ENCODE data around the gene ELMO3. TPM values are rescaled to one million over a fixed set of nuclear protein-coding genes. Genes with fewer than 3 reads are reported as not detected.

ELMO3 gene
- total and polyA plus RNA-seq, 2 of the 13 experiments (the other 11 are each of a cell fraction or from before 2014, with no cell fraction given) = 2.6 to 4.0 TPM

DNA sequence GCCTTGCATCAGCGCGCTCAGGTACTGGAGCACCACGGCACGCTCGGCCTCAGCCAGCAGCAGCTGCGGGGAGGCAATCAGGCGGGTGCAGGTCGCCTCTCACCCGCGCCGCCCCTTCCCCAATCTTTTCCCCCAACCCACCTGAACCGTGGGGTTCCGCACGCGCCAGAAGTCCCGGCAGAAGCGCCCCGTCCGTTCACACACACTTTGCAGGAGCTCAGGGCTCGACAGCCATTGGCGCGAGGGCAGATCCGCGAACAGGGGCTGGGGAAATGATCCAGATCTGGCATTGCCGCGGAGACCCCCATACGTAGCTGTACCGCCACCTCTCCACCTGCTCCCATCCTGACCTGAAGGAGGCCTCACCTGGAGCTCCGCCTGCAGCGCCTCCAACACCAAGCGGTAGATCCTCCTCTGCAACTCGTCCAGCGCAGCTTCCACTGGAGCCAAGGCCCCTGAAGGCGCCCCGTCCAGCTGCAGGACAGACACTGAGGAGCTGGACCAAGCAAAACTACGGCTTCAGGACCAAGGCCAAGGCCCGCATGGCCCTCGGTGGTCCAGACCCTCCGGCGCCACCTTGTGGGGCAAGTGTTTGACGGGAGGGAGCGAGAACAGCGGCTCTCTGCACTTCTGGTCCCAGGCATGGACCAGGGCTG is 13.8 kb upstream of the ELMO3 start (continued):
- TF ChIP-seq, protein P1, sequence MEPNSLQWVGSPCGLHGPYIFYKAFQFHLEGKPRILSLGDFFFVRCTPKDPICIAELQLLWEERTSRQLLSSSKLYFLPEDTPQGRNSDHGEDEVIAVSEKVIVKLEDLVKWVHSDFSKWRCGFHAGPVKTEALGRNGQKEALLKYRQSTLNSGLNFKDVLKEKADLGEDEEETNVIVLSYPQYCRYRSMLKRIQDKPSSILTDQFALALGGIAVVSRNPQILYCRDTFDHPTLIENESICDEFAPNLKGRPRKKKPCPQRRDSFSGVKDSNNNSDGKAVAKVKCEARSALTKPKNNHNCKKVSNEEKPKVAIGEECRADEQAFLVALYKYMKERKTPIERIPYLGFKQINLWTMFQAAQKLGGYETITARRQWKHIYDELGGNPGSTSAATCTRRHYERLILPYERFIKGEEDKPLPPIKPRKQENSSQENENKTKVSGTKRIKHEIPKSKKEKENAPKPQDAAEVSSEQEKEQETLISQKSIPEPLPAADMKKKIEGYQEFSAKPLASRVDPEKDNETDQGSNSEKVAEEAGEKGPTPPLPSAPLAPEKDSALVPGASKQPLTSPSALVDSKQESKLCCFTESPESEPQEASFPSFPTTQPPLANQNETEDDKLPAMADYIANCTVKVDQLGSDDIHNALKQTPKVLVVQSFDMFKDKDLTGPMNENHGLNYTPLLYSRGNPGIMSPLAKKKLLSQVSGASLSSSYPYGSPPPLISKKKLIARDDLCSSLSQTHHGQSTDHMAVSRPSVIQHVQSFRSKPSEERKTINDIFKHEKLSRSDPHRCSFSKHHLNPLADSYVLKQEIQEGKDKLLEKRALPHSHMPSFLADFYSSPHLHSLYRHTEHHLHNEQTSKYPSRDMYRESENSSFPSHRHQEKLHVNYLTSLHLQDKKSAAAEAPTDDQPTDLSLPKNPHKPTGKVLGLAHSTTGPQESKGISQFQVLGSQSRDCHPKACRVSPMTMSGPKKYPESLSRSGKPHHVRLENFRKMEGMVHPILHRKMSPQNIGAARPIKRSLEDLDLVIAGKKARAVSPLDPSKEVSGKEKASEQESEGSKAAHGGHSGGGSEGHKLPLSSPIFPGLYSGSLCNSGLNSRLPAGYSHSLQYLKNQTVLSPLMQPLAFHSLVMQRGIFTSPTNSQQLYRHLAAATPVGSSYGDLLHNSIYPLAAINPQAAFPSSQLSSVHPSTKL (CRISPR knock-in tag; IDR thresholded peaks at IDR 0.05) = peak; percentile 74
- TF ChIP-seq BRD4 (CRISPR knock-in tag; IDR thresholded peaks at IDR 0.05) (no peak), ZNF10 (CRISPR knock-in tag; IDR thresholded peaks at IDR 0.05; ENCODE audit: borderline replicate concordance, low read depth) (no peak), ZNF44 (CRISPR knock-in tag; IDR thresholded peaks at IDR 0.05) (peak; percentile 74; the same call in 1 of the 2 replicates), MLLT10 (CRISPR knock-in tag; IDR thresholded peaks at IDR 0.05) (no peak), SMAD1 (CRISPR knock-in tag; IDR thresholded peaks at IDR 0.05; ENCODE audit: borderline replicate concordance, low read depth) (peak; percentile 97; the same call in 1 of the 2 replicates), ZNF747 (CRISPR knock-in tag; IDR thresholded peaks at IDR 0.05; ENCODE audit: borderline replicate concordance) (peak; percentile 82; the same call in 1 of the 2 replicates), ZBTB1 (CRISPR knock-in tag; IDR thresholded peaks at IDR 0.05; ENCODE audit: borderline replicate concordance) (0 out of 2 replicates have a peak, but pooled peaks have one; percentile 84), IKZF1 (IDR thresholded peaks at IDR 0.05) (no peak), ISX (CRISPR knock-in tag; conservative IDR thresholded peaks at IDR 0.05) (peak; percentile 81; the same call in 1 of the 2 replicates), ZNF883 (CRISPR knock-in tag; IDR thresholded peaks at IDR 0.05; ENCODE audit: not compliant biosample characterization) (peak; percentile 88)
- TF ChIP-seq, protein P2, sequence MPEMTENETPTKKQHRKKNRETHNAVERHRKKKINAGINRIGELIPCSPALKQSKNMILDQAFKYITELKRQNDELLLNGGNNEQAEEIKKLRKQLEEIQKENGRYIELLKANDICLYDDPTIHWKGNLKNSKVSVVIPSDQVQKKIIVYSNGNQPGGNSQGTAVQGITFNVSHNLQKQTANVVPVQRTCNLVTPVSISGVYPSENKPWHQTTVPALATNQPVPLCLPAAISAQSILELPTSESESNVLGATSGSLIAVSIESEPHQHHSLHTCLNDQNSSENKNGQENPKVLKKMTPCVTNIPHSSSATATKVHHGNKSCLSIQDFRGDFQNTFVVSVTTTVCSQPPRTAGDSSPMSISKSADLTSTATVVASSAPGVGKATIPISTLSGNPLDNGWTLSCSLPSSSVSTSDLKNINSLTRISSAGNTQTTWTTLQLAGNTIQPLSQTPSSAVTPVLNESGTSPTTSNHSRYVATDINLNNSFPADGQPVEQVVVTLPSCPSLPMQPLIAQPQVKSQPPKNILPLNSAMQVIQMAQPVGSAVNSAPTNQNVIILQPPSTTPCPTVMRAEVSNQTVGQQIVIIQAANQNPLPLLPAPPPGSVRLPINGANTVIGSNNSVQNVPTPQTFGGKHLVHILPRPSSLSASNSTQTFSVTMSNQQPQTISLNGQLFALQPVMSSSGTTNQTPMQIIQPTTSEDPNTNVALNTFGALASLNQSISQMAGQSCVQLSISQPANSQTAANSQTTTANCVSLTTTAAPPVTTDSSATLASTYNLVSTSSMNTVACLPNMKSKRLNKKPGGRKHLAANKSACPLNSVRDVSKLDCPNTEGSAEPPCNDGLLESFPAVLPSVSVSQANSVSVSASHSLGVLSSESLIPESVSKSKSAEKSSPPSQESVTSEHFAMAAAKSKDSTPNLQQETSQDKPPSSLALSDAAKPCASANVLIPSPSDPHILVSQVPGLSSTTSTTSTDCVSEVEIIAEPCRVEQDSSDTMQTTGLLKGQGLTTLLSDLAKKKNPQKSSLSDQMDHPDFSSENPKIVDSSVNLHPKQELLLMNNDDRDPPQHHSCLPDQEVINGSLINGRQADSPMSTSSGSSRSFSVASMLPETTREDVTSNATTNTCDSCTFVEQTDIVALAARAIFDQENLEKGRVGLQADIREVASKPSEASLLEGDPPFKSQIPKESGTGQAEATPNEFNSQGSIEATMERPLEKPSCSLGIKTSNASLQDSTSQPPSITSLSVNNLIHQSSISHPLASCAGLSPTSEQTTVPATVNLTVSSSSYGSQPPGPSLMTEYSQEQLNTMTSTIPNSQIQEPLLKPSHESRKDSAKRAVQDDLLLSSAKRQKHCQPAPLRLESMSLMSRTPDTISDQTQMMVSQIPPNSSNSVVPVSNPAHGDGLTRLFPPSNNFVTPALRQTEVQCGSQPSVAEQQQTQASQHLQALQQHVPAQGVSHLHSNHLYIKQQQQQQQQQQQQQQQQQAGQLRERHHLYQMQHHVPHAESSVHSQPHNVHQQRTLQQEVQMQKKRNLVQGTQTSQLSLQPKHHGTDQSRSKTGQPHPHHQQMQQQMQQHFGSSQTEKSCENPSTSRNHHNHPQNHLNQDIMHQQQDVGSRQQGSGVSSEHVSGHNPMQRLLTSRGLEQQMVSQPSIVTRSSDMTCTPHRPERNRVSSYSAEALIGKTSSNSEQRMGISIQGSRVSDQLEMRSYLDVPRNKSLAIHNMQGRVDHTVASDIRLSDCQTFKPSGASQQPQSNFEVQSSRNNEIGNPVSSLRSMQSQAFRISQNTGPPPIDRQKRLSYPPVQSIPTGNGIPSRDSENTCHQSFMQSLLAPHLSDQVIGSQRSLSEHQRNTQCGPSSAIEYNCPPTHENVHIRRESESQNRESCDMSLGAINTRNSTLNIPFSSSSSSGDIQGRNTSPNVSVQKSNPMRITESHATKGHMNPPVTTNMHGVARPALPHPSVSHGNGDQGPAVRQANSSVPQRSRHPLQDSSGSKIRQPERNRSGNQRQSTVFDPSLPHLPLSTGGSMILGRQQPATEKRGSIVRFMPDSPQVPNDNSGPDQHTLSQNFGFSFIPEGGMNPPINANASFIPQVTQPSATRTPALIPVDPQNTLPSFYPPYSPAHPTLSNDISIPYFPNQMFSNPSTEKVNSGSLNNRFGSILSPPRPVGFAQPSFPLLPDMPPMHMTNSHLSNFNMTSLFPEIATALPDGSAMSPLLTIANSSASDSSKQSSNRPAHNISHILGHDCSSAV (CRISPR knock-in tag; IDR thresholded peaks at IDR 0.05; ENCODE audit: borderline replicate concordance) = no peak
- TF ChIP-seq, protein P3, sequence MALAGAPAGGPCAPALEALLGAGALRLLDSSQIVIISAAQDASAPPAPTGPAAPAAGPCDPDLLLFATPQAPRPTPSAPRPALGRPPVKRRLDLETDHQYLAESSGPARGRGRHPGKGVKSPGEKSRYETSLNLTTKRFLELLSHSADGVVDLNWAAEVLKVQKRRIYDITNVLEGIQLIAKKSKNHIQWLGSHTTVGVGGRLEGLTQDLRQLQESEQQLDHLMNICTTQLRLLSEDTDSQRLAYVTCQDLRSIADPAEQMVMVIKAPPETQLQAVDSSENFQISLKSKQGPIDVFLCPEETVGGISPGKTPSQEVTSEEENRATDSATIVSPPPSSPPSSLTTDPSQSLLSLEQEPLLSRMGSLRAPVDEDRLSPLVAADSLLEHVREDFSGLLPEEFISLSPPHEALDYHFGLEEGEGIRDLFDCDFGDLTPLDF (CRISPR knock-in tag; IDR thresholded peaks at IDR 0.05) = 0 out of 2 replicates have a peak, but pooled peaks have one; percentile 48
- TF ChIP-seq, protein P4, sequence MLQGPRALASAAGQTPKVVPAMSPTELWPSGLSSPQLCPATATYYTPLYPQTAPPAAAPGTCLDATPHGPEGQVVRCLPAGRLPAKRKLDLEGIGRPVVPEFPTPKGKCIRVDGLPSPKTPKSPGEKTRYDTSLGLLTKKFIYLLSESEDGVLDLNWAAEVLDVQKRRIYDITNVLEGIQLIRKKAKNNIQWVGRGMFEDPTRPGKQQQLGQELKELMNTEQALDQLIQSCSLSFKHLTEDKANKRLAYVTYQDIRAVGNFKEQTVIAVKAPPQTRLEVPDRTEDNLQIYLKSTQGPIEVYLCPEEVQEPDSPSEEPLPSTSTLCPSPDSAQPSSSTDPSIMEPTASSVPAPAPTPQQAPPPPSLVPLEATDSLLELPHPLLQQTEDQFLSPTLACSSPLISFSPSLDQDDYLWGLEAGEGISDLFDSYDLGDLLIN (CRISPR knock-in tag; IDR thresholded peaks at IDR 0.05; ENCODE audit: borderline replicate concordance) = no peak

All from HepG2 (cell line).